HG02610 (cell line): ENCODE measurements around the gene CACNA2D4.
"Not testable (repeated sequence)": the region's sequence is repeated elsewhere in the genome, so short reads cannot be mapped to it uniquely, and the experiment has no call there.

Experiments used
- ATAC-seq: cut with Tn5 transposase; IDR thresholded peaks from one replicate; pipeline ENCODE4 v1.9.1; 2021; ENCODE audit warnings: mild to moderate bottlenecking, moderate library complexity; ENCODE audit not compliant: unreplicated experiment

Gene CACNA2D4

GRCh38 chr12:1918081-1918883 lies at the start of gene CACNA2D4:
CACNA2D4 (minus strand) TSS chr12:1918652; CDS start chr12:1918473, 179 bp downstream.
- no peak for ATAC-seq

- no peak for ATAC-seq
Measured at GRCh38 chr12:1966561-1967226, 48.2 kb upstream of the CACNA2D4 start.

GRCh38 chr12:1965916-1966315 lies 47.5 kb upstream of the CACNA2D4 start:
- ATAC-seq: no peak

GRCh38 chr12:1962051-1963020 lies 43.9 kb upstream of the CACNA2D4 start:
- ATAC-seq: no peak

GRCh38 chr12:1956716-1957115 lies 38.3 kb upstream of the CACNA2D4 start:
- ATAC-seq: no peak

- ATAC-seq: no peak
Measured at GRCh38 chr12:1949771-1950470, 31.5 kb upstream of the CACNA2D4 start.

GRCh38 chr12:1948883-1949282 lies 30.4 kb upstream of the CACNA2D4 start:
- no peak for ATAC-seq

- ATAC-seq: no peak
Measured at GRCh38 chr12:1947081-1947480, 28.6 kb upstream of the CACNA2D4 start.

GRCh38 chr12:1946296-1946695 lies 27.8 kb upstream of the CACNA2D4 start:
- no peak for ATAC-seq

- ATAC-seq: not testable (repeated sequence)
Measured at GRCh38 chr12:1945502-1945901, 27.1 kb upstream of the CACNA2D4 start.

GRCh38 chr12:1939801-1940607 lies 21.6 kb upstream of the CACNA2D4 start:
- no peak for ATAC-seq

GRCh38 chr12:1939331-1939730 lies 20.9 kb upstream of the CACNA2D4 start:
- ATAC-seq: no peak

- no peak for ATAC-seq
Measured at GRCh38 chr12:1937481-1938224, 19.2 kb upstream of the CACNA2D4 start.

GRCh38 chr12:1936406-1937320 lies 18.2 kb upstream of the CACNA2D4 start:
- ATAC-seq: no peak

- no peak for ATAC-seq
Measured at GRCh38 chr12:1935700-1936378, 17.4 kb upstream of the CACNA2D4 start.

- ATAC-seq: no peak
Measured at GRCh38 chr12:1935242-1935641, 16.8 kb upstream of the CACNA2D4 start.

GRCh38 chr12:1934831-1935230 lies 16.4 kb upstream of the CACNA2D4 start:
- ATAC-seq: no peak
